ENCODE data around the gene RNF20. TPM values are rescaled to one million over a fixed set of nuclear protein-coding genes. Genes with fewer than 3 reads are reported as not detected.
"Not testable (repeated sequence)": the region's sequence is repeated elsewhere in the genome, so short reads cannot be mapped to it uniquely, and the experiment has no call there.

RNF20 gene
- total and polyA plus RNA-seq, 12 donors, result 13.2 to 64.4 (median 54.6) TPM

GRCh38 chr9:101516655-101517054 lies 17.0 kb upstream of the RNF20 start:
- no peak for TF ChIP-seq CTCF (IDR thresholded peaks at IDR 0.05)
- WGBS, 2 donors, result 55 to 64% methylated on average over 1 of the region's 1 CpG
- ATAC-seq (no peak), DNase-seq (no peak)
- intact Hi-C loops (cut with DNase I), result no loop called here
- Histone ChIP-seq H3K27ac (no peak overlapping the region), H3K4me1 (peaks cover 0 to 27% (median 11%) of the 10 kb centered on the region in 9 donors), H3K9me3 (peaks cover 0 to 8% (median 0%) of the 10 kb centered on the region in 11 donors), H3K27me3 (no peaks in the 10 kb centered on the region), H3K36me3 (no peaks in the 10 kb centered on the region), H3K4me3 (no peak overlapping the region)

GRCh38 chr9:101518489-101518888 lies 15.2 kb upstream of the RNF20 start:
- H3K9me3 ChIP-seq; H3K27me3 ChIP-seq; H3K4me3 ChIP-seq; ATAC-seq; DNase-seq; H3K36me3 ChIP-seq; intact Hi-C loops (cut with DNase I); H3K27ac ChIP-seq: not testable (repeated sequence)
- peaks cover 0 to 14% (median 7%) of the 10 kb centered on the region in 9 donors for H3K4me1 ChIP-seq
- 95 to 97% methylated on average over 3 of the region's 3 CpGs for WGBS, 2 donors

DNA sequence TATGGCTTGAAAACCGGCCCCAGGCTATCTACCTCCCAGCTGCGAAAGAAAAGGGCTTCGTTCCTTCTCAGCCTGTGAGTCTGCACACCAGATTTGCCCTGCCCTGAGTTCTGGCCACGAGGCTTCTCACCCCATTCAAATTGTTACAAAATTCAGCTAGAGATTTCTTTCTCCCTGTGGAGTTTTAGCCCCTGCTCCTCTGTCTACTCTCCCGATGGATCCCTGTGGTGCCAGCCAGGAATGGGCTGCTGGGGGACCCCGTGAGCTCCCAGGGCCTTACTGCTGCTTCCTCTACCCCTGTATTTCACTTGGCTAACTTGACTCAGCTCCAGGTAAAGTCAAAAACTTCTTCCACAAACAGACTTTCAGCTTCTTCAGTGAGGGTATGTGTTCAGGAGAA lies 9.3 kb upstream of the RNF20 start:
- intact Hi-C loops (cut with DNase I), result no loop called here
- ATAC-seq (no peak), DNase-seq (no peak)
- Histone ChIP-seq H3K27me3 (peaks cover 0 to 4% (median 0%) of the 10 kb centered on the region in 7 donors), H3K36me3 (no peaks in the 10 kb centered on the region), H3K27ac (no peak overlapping the region), H3K4me1 (peaks cover 0 to 3% (median 0%) of the 10 kb centered on the region in 9 donors), H3K4me3 (no peak overlapping the region), H3K9me3 (no peaks in the 10 kb centered on the region)
- 86 to 88% methylated on average over 6 of the region's 6 CpGs for WGBS, 2 donors
- no peak for TF ChIP-seq CTCF (IDR thresholded peaks at IDR 0.05)

DNA sequence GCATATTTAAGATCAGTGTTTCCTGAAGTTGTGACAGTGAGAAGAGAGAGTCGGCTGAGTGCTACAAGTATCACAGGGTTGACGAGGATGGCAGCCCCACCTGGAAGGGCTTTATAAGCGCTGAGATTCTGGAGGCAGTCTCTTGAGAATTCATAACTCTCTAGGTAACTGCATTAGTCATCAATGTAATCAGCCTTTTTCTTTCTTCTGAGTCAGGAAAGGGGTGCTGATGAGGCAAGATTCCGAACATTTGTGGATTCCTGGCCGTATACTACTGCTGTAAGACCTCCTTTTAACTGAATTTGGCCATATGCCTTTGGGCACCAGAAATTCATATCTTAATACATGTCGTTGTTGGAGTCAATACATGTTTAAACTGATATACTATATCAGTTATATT lies 6.6 kb upstream of the RNF20 start:
- intact Hi-C loops (cut with DNase I), result loop anchor here in 2 of 10 donors (5.0 kb wide), 1 partner anchor 60 kb away; no protein-coding TSS in a partner anchor
- H3K36me3 ChIP-seq, result no peaks in the 10 kb centered on the region
- peaks cover 0 to 10% (median 0%) of the 10 kb centered on the region in 9 donors for H3K4me1 ChIP-seq
- no peak for DNase-seq
- 60 to 64% methylated on average over 6 of the region's 6 CpGs for WGBS, 2 donors
- H3K4me3 ChIP-seq, result no peak overlapping the region
- H3K27ac ChIP-seq, result no peak overlapping the region
- TF ChIP-seq CTCF (IDR thresholded peaks at IDR 0.05), result no peak
- H3K27me3 ChIP-seq, result peaks cover 0 to 4% (median 0%) of the 10 kb centered on the region in 7 donors
- no peaks in the 10 kb centered on the region for H3K9me3 ChIP-seq
- no peak for ATAC-seq

- H3K4me3 ChIP-seq, result no peak overlapping the region
- peaks cover 0 to 14% (median 3%) of the 10 kb centered on the region in 9 donors for H3K4me1 ChIP-seq
- H3K36me3 ChIP-seq, result no peaks in the 10 kb centered on the region
- intact Hi-C loops (cut with DNase I), result loop anchor here in 3 of 10 donors (2.0 to 5.0 kb wide), 2 partner anchors 61 to 69 kb away; no protein-coding TSS in a partner anchor
- DNase-seq, result no peak
- peaks cover 0 to 4% (median 0%) of the 10 kb centered on the region in 7 donors for H3K27me3 ChIP-seq
- no peaks in the 10 kb centered on the region for H3K9me3 ChIP-seq
- TF ChIP-seq CTCF (IDR thresholded peaks at IDR 0.05), result no peak
- H3K27ac ChIP-seq, result no peak overlapping the region
- ATAC-seq, result no peak
Measured at GRCh38 chr9:101528015-101528414, 5.6 kb upstream of the RNF20 start.

Data from heart right ventricle (tissue), 16 donors.